NCI-H2196 treated with DMSO at 0.1 percent for 48 hours (cell line): ENCODE measurements around the gene PDE12.
"Not testable (repeated sequence)": the region's sequence is repeated elsewhere in the genome, so short reads cannot be mapped to it uniquely, and the experiment has no call there.

ENCODE experiments used
- DNase-seq: peaks from one replicate; lab custom pipeline; 2025; ENCODE audit not compliant: unreplicated experiment; lab: John Stamatoyannopoulos, UW

PDE12 gene

DNA sequence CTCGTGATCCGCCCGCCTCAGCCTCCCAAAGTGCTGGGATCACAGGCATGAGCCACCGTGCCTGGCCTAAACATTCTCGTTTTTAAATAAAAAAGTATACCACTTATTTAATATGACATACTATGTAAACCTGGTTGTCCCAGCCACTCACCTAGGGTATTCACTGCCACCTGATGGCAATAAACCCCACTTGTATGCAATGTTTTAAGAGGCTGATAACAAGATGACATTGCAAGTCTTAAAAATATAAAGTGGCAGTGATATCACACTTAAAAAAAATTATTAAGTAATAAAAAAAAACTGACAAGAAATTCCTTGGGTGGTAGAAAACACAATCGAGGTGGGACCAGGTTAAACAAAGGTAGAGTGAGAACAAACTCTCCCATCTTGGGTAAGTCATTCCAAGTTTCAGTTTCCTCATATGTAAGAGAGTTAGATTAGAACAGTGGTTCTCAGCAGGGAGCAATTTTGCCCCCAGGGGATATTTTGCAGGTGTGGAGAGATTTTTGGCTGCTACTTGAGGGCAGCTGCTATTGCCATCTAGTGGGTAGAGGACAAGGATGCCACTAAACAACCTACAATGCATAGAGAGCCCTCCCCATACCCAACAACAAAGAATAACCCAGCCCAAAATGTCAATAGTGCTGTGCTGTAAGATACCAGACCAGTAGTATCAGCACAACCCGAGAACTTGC, 26.5 kb downstream of the PDE12 start:
- DNase-seq, result no peak

DNA sequence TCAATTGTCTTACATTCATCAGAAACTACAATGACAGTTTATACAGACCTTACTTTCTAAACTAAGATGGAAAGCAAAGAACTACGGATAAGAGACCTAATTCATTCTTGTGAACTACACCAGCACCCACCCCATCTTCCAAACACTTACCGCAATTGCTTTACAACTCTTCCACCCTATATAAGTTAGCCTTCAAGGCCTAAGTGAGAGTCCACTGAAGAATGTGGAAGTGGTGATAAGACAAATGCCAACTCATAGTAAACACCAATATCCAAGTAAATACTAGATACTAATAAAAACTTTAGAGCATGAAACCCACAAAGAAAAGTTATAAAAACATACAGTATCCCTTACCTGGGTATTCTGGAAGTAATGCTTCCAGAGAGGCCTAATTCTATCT, 27.5 kb downstream of the PDE12 start:
- no peak for DNase-seq

GRCh38 chr3:57586778-57587177, 30.7 kb downstream of the PDE12 start:
- DNase-seq, result no peak

DNA sequence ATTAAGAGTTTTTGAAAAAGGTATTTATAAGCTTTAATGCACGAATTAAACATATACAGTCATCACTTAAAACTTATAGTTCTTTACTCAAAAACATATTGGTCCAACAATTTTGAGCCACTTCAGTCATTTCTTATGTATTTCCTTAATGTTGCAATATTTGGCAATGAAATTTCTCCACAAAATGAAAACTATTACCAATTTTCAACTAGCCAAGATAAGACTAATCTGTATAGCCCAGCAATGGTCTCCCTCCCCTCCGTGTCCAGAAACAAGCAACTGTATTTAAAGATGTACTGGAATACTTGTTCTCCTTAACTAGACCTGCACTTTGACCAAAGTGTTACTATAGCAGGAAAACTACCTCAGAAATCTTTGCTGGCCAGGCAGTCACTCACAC, 31.8 kb downstream of the PDE12 start:
- DNase-seq, result no peak

DNA sequence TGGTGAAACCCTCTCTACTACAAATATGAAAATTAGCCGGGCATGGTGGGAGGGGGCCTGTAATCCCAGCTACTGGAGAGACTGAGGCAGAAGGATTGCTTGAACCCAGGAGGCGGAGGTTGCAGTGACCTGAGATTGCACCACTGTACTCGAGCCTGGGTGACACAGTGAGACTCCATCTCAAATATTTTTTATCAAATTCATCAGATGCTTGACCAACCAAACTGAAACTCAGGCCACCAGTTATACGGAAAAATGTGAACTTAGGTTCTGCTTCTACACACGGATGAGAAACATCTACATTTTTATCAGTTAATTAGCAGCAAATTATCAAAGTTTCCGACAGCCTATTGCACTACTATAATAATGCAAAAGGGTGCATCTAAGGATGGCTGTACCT, 36.2 kb downstream of the PDE12 start:
- no peak for DNase-seq

GRCh38 chr3:57594144-57594543, 38.1 kb downstream of the PDE12 start:
- DNase-seq, result no peak

DNA sequence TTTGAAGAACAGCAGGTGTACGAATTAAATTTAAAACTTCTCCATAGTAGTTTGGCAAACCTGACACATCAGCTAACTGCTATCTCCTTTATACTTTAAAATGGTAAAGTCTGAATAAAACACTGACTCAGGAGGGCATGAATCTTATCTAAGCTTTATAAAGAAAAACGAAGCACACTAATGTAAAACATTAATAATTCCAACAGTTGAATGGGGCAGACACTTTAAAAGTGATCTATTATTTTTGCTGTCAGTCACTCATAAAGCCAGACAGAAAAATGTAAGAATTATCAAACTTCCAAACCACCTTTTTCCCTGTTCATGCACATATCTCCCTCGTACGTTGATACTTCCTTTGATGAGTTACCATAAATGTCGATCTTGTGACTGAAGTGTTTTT, 38.5 kb downstream of the PDE12 start:
- DNase-seq, result no peak

- no peak for DNase-seq
Measured at GRCh38 chr3:57596495-57597126, 40.5 kb downstream of the PDE12 start.

GRCh38 chr3:57597127-57597923, 41.3 kb downstream of the PDE12 start, which contains the start of gene ARF4:
ARF4 (minus strand) TSS chr3:57597344; CDS start chr3:57597140, 204 bp downstream.
- DNase-seq, result peak; percentile 88

DNA sequence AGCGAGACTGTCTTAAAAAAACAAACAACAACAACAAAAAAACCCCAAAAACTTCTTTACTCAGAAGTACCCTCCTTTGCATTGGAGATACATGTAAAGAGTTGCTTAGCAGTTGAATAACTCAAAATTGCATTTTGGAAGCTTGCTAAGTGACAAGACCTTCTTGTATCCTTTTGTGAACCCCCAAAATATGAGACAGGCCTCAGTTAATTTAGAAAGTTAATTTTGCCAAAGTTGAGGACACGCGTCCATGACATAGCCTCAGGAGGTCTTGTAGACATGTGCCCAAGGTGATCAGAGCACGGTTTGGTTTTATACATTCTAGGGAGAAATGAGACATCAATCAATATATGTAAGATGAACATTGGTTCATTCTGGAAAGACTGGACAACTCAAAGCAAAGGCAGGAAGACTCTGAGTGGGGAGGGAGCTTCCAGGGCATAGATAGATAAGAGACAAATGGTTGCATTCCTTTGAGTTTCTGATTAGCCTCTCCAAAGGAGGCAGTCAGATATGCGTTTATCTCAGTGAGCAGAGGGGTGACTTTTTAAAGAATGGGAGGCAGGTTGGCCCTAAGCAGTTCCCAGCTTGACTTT, 42.8 kb downstream of the PDE12 start:
- no peak for DNase-seq

DNA sequence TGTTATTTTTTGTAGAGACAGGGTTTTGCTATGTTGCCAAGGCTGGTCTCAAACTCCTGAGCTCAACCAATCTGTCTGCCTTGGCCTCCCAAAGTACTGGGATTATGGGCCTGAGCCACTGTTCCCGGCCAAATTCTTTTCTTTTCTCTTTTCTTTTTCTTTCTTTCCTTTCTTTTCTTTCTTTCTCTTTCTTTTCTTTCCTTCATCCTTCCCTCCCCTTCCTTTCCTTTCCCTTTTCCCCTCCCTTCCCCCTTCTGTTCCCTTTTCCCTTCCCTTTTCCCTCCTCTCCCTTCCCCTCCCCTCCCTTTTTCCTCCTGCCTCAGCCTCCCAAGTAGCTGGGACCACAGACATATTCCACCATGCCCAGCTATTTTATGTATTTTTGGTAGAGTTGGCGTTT, 44.1 kb downstream of the PDE12 start:
- DNase-seq, result no peak

- no peak for DNase-seq
Measured at GRCh38 chr3:57604971-57605370, 48.9 kb downstream of the PDE12 start.

GRCh38 chr3:57605683-57606082, 49.6 kb downstream of the PDE12 start:
- DNase-seq, result no peak

DNA sequence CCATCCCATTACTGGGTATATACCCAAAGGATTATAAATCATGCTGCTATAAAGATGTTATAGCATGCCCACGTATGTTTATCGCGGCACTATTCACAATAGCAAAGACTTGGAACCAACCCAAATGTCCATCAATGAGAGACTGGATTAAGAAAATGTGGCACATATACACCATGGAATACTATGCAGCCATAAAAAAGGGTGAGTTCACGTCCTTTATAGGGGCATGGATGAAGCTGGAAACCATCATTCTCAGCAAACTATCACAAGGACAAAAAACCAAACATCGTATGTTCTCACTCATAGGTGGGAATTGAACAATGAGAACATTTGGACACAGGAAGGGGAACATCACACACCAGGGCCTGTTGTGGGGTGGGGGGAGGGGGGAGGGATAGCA, 55.8 kb downstream of the PDE12 start:
- DNase-seq, result not testable (repeated sequence)

DNA sequence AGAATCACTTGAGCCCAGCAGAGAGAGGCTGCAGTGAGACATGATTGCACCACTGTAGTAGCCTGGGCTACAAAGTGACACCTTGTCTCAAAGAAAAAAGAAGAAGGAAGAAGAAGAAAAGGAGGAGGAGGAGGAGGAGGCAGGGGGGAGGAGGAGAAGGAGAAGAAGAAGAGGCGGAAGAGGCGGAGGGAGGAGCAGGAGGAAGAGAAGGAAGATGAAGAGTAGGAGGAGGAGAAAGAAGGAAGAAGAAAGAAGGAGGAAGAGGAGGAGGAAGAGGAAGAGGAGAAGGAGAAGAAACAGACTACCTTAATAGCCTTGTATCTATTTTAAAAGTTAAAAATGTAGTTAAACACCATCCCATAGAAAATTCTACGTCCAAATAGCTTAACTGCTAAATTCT, 60.2 kb downstream of the PDE12 start:
- DNase-seq, result no peak
